HCEC 1CT (cell line): ENCODE measurements around the gene PDZD2.
"Not testable (repeated sequence)": the region's sequence is repeated elsewhere in the genome, so short reads cannot be mapped to it uniquely, and the experiment has no call there.

Experiments used
- DNase-seq: peaks from one replicate; pipeline ENCODE4 v3.0.0-alpha.2; 2017

Gene PDZD2

DNA sequence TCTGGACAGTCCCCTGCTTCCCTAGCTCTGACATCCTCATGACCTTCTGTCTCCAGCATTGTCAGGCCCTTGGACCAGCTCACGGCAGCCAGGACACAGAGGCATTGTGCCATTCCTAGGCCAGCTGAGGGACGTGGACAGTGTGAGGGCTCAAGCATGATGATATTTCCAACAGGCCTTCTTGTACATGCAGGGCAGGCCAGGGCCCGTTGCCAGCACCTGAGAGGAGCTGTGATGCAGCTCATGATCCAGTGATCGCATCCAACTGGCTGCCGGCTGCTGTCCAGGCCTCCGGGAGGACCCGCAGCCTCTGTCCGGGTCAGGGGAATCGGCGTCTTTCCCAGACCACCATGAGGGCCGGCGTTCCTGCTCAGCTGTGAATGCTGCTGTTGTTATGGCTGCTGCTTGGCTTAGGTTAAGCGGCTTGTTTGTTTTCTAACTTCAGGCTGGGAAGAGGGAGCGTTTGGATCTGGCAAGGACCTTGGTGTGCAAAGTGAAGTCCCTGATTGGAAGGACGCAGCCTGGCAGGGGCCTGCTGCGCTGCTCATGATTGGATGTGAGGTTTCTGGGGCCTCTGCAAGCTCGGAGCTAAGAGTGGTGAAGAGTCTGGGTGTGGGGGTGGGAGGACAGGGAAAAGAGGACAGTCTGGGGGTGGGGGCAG lies 53.8 kb downstream of the PDZD2 start:
- DNase-seq: no peak

DNA sequence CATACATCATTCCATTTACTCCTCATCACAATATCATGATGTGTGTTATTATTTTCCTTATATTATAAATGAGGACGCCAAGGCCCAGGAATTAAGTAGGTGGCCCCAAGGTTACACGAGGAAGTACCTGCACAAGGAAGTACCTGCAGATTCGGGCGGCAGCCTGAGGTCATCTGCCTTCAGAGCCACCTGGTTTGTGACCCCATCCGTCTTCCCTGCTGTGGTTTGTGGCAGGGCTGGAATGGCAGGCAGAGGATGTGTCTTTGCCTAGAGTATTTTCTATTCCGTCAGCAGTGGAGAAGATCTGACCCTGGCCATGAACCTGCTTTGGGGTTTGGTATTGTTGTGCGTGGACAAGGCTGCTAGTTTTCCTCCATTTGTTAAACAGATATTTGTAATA lies 59.7 kb downstream of the PDZD2 start:
- no peak for DNase-seq

DNA sequence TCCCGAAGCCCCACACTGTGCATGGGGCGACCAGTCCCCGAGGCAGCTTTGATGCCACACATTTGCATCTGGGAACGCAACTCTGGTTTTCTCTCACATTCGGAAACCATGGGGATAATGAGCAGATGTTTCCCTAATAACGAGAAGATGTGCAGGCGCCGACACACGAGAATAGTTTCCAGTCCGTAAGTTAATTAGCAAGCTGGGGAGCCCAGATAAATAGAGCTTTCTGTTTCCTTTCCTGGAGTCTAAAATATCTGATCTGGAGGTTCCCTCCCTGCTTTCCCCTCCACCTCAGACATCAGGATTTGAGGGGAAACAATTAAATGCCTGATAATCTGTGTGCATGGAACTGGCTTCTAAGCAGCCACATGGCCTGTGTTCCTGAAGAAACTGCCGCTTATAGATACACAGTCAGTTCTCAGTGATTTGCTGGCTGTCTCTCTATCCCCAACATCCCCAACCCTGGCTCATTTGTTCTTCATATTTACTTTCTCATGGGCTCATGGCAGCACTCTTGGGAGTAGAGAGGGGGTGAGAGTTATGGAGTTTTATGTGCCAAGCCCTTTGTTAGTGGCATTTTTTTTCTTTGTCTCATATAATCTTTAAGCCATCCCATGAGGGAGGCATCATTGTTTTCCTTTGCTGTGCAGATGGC lies 62.8 kb downstream of the PDZD2 start:
- no peak for DNase-seq

DNA sequence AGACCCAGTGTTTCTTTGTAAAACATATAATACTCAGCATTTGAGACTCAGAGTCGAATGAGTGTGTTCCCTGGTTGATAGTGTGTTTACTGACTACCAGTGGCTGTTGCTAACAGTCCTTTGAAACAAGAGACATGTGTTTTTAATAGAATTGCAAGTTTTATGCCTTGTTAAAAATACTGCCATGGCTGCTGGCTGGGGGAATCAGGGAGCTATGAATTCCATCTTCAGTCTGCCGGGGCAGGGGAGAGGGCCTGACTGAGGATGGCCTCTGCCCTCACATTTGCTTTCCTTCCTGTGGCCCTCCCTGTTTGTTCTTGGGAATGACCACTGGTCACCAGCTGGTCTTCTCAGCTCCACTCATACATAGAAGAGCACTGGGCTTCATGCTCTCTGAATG lies 63.8 kb downstream of the PDZD2 start:
- no peak for DNase-seq

DNA sequence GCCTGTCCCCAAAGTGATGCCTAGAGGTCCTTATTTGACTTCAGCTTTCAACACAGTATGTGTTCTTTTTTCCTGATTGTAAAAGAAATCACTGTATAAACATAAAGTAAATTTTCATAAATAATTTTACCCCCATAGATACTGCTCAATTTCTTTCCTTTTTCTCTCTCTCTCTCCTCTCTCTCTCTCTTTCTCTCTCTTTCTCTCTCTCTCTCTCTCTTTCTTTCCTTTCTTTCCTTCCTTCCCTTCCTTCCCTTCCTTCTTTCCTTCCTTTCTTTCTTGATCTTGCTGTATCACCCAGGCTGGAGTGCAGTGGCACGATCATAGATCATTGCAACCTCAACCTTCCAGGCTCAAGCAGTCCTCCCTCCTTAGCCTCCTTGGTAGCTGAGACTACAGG lies 64.8 kb downstream of the PDZD2 start:
- no peak for DNase-seq

DNA sequence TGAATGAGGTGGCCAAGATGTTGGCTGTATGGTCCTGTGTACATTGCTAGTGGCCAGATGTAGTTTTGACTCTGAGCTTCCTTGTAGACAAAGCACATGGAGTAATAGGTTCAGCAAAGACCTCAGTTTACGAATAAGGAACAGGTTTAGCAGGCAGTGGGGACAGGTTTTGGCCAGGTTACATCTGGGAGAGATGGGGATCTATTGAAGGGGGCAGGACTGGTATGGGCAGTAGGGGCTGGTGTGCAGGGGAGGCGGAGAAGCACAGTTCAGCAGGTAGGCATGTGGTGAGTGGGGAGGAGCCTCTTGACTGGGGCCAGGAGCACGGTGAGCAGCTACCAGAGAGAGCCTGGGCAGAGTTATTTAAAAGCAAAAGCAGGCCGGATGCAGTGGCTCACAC lies 67.3 kb downstream of the PDZD2 start:
- DNase-seq: no peak

DNA sequence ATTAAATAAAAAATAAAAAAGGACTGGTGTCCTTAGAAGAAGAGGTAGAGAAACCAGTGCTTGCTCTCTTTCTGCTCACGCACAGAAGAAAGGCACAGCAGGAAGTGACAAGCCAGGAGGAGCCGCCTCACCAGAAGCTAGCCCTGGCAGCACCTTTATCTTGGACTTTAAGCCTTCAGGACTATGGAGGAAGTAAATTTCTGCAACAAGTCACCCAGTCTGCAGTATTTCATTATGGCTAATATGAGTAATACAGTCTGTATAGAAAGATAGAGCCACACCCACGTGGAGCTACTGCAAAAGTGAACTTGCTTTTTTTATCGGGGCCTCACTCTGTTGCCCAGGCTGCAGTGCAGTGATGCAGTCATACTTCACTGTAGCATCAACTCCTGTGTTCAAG lies 68.4 kb downstream of the PDZD2 start:
- DNase-seq: no peak

DNA sequence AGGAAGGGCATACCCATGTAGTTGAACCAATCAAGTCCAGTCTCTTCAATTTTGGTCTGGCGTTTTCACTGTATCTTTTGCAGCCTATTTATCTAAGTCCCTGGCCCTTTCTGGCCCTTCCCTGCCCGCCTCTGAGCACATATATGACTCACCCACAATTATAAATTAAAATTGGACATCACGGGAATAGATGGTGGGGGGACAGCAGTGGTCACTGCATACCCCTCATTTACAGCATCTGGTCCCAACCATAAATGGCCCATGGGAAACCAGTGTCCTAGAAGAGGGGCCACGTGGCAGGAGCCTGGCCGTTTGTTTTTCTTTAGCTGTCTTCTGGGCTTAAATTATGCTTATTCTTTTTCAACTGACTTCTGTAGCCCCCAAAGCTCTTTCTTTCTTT lies 69.2 kb downstream of the PDZD2 start:
- no peak for DNase-seq

DNA sequence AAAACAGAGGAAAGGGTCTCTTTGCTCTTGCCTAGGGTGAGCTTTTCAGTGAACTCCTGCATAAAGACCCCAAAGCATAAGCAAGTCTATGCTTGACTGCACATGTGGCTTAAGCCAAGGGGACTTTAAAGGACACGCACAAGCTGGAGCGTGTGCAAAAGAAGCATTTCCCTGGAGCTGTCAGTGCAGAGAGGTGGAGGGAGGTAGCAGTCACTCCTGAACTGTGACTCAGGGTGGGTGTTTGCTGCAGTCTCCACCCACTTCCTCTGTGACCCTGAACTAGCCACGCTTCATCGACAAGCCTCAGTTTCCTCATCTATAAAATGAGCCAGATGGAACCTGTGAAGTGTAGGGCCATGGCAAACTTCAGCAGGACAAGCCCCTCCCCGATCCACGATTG lies 72.4 kb downstream of the PDZD2 start:
- no peak for DNase-seq

DNA sequence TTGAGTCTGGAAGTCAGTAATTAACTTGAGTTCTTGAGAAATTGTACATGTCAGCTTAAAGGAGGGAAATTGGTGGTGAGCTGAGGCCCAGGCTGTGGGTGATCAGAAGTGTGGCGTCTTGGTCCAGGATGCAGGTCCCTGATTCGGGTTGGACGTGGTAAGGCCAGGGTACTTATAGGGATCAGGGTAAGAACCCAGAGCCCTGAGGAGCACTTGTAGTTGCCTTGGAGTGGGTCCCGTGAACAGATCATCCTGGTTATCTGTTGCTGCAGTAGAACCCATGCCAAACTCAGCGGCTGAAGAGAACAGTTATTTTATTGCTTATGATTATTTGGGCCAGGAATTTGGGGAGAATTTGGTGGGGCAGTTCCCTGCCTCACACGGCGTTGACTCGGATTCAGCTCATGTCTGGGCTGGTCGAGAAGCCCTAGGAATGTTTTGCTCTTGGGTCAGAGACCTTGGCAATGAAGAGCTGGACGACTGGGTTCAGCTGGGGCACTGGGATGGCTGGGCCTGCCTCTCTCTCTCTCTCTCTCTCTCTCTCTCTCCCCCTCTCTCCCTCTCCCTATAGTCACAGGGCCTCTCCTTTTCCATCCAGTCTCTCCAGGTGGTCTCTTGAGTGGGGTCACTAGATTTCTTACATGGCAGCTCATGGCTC lies 73.1 kb downstream of the PDZD2 start:
- no peak for DNase-seq

DNA sequence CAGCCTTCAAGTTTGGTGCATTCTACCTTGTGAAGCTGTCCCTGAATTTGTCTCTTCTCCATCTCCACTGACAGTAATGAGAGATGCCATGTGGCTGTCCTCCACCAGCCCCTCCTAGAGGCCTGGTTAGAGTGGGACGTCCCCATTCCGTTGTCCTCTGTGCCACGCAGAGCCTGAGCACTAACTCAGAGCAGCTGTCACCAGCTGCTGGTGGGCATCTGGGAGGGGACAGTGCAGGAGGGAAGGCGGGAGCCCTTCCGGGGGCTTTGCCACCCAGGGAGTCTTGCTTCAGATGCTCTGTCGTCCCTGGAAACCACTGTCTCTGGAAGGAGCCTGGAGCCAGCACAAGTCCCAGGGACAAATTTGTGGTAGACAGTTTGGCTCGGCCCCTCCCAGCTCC lies 78.6 kb downstream of the PDZD2 start:
- DNase-seq: no peak

DNA sequence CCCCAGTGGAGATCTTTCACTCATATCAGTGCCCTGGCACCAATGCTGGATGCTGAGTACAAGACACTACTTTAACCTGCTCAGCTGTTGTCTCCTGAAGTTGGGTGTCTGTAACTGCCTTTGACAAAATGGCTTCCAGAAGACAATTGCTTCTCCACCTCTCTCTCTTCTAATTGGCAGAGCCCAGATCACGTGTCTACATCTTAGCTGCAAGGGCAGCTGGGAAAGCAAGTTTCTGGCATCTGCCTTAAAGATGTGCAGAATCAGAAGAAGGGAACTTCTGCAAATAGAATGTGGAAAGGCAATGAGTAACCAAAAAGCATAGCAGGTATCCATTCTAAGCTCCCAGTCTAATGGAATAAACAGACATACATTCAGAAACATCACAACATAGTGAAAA lies 81.1 kb downstream of the PDZD2 start:
- DNase-seq: no peak

DNA sequence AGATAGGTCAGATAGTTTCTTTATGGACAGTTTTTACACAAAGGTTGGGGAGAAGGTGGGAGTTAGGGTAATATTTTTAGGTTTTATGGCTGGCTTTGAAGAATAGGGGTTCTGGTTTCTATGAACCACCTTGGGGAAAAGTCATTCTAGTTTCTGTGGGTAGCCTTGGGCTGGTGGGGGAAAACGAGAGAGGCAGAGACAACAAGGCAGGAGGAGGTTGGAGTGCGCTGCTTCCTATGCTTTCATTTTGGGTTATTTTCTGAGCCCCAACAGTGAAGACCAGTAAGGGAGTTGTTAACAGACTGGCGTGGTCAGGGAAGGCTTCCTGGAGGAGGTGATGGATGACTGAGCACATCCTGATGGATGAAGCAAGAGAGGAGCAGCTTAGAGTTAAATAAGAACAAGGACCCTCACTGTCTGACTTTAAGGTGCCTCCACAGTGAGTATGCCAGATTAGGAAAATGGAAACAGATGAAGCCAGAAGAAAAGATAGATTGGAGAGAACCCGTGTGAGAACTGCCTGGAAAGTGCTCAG lies 81.9 kb downstream of the PDZD2 start:
- no peak for DNase-seq

DNA sequence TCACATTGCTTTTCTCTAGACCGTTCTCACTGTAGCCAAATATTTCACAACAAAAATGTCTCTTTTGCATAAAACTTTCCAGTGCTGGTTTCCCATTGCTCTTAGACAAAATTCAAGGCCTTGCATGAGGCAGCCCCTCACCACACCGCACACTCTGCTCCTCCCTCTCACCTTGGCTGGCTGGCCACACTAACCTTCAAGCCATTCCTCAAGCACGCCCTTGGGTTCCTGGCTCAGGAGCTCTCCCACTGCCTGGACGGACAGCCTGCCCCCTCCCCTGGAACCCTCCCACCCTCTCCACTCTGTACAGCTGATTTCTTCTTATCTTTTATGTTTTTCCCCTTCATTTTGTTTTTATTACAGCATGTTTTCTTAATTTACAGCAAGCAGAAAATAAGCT lies 83.2 kb downstream of the PDZD2 start:
- no peak for DNase-seq

DNA sequence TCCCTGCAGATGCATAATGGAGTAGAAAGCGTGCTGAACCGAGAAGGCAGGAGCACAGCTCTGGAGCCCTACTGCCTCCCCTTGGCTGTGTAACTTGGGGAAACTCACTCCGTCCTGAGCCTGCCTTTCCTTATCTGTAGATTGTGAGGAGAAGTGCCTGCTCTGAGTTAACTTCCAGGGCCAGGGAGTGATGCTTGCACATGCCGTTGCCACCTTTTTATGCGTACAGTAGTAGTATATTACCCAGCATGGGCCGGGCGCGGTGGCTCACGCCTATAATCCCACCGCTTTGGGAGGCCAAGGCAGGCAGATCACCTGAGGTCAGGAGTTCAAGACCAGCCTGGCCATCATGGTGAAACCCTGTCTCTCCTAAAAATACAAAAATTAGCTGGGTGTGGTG lies 87.1 kb downstream of the PDZD2 start:
- no peak for DNase-seq

DNA sequence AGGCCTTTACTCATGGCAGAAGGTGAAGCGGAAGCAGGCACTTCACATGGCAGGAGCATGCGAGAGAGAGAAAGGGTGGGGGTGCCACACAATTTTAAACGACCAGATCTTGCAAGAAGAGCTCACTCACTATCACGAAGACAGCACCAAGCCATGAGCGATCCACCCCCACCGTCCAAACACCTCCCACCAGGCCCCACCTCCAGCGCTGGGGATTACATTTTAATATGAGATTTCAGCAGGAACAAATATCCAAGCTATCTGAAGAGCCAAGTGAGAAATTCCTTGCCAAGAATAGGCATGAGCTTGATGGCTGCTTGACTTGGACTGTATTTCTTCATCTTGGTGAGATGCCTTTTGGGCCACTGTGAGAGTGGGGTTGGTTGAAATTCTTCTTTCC lies 88.0 kb downstream of the PDZD2 start:
- no peak for DNase-seq

DNA sequence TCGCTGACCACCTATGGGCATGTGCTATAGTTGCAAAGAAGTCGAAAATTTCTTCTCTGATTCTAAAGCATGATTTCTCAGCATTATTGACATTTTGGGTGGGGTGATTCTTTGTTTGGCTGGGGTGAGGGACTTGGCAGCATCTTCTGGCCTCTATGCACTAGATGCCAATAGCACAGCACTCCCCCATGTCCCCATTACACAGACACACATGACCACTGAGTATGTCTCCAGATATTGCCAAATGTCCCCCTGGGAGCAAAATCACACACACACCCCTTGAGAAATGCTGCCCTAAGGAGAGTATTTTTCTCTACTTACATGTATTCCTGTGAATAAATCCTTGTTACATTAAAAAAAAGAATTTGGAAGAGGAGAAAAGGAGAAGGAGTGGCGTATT lies 89.1 kb downstream of the PDZD2 start:
- no peak for DNase-seq

DNA sequence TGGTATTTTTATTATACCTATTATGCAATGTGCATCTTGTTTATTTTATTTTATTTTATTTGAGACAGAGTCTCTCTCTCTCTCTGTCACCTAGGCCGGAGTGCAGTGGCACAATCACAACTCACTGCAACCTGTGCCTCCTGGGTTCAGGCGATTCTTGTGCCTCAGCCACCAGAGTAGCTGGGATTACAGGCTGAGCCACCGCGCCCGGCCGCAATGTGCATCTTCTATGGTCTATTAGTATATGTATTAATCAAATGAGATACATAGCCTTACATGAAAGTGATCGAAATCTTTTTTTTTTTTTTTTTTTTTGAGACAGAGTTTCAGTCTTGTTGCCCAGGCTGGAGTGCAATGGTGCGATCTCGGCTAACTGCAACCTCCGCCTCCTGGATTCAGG lies 89.9 kb downstream of the PDZD2 start:
- not testable (repeated sequence) for DNase-seq

DNA sequence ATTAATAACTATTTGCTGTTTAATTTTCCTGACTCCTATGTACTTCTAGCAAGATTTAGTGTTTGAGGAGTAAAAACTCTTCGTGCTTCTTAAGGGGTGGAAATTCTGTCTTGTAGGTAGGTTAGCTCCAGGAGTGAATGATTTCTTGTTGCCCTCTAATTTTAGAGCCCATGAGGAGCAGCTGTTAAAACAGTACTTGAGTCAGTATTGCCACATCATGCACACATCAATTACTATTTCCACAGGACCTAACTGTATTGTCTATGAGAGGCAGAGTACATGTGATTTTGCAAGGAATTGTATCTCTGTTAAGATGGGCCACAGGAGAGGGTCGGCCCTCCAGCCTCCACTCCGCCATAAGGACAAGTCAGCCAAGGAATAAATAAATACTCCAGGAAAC lies 91.2 kb downstream of the PDZD2 start:
- no peak for DNase-seq

DNA sequence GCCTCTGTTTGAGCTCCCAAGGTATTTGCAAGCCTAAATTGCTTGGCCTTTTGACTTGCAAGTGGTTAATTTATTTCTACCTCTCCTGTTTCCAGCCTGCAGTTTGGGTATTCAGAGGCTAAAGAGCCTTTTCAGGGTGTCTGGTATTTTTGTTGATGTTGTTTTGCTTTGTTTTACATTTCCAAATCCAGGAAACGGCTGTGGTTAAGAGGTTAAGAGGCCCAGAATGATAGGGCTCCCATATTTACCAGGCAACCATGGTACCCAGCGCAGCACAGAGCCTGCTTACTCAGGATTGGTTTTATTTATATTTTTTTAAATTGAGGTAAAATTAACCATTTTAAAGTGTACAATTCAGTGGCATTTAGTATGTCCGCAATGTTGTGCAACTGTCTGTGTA lies 92.1 kb downstream of the PDZD2 start:
- DNase-seq: no peak

DNA sequence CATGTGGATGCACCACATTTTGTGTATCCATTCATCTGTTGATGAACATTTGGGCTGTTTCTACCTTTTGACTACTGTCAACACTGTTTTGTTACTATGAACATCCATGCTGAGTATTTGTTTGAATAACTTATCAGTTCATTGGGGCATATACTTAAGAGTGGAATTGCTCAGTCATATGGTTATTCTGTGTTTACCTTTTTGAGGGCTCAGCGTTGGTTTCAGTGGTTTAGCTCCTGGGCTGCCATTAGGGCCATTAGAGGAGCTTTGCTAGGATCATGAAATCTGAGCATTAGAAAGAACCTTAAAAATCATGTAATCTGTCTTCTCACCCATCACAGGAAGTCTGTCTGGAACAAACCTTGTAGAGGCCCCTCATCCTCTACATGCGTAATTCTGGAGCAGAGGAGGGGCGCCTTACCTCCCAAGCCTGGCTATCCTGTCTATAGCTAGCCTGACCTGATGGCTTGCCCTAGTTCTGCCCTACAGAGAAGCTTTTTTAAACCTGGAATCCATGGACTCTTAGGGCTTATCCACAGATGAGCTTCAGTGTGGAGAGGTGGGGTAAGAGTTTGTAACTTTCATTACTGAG lies 92.9 kb downstream of the PDZD2 start:
- DNase-seq: no peak

DNA sequence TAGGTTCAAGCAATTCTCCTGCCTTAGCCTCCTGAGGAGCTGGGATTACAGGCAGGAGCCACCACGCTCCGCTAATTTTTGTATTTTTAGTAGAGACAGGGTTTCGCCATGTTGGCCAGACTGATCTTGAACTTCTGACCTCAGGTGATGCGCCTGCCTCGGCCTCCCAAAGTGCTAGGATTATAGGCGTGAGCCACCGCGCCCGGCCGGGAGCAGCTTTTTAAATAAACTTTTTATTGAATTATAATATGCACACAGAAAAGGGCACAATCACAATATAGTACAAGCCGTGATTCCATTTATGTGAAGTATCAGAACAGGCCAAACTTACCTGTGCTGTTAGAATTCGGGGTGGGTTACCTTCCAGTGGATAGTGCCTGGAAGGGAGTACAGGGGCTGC lies 93.9 kb downstream of the PDZD2 start:
- DNase-seq: not testable (repeated sequence)

DNA sequence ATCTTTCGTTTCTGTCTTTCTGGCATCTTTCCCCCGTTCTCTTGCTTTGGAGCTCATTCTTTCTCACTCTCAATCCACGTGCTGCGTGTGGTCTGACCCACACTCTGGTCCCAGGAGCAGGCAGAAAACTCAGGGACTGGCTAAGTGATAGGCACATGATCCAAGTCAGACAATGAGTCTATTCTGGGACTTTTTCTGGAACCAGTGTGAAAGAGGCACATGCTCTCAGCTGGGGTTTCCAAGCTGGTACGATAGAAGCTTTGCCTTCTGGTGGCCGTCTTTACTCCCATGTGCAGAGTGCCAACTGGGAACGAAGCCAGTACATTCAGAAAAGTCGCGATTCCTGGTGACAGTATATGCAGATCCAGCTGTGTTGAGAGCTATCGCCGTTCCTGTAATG lies 94.4 kb downstream of the PDZD2 start:
- DNase-seq: no peak

DNA sequence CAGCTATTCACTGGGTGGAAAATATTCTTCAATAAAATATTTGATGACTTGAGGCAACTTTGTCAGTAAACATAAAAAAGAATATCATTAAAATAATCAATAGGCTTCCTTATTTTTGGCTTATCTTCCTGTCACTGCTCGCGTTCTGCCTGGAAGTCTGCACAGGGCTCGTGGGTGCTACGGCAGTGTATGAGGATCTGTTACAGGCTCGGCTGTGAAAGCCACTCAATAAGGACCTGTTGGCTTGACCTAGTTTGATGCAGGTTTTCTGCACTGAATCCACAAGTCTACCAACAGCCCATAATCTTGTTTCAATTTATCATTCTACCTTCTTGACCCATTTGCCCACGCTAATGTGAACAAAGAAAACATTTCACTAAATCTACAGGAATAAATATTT lies 97.2 kb downstream of the PDZD2 start:
- no peak for DNase-seq
